NCI-H1436 (cell line): ENCODE data around the gene PSTPIP1.
"Not testable (repeated sequence)": the region's sequence is repeated elsewhere in the genome, so short reads cannot be mapped to it uniquely, and the experiment has no call there.

Experiments used
- DNase-seq: peaks from one replicate; lab custom pipeline; 2025; lab: John Stamatoyannopoulos, UW

The PSTPIP1 gene

DNA sequence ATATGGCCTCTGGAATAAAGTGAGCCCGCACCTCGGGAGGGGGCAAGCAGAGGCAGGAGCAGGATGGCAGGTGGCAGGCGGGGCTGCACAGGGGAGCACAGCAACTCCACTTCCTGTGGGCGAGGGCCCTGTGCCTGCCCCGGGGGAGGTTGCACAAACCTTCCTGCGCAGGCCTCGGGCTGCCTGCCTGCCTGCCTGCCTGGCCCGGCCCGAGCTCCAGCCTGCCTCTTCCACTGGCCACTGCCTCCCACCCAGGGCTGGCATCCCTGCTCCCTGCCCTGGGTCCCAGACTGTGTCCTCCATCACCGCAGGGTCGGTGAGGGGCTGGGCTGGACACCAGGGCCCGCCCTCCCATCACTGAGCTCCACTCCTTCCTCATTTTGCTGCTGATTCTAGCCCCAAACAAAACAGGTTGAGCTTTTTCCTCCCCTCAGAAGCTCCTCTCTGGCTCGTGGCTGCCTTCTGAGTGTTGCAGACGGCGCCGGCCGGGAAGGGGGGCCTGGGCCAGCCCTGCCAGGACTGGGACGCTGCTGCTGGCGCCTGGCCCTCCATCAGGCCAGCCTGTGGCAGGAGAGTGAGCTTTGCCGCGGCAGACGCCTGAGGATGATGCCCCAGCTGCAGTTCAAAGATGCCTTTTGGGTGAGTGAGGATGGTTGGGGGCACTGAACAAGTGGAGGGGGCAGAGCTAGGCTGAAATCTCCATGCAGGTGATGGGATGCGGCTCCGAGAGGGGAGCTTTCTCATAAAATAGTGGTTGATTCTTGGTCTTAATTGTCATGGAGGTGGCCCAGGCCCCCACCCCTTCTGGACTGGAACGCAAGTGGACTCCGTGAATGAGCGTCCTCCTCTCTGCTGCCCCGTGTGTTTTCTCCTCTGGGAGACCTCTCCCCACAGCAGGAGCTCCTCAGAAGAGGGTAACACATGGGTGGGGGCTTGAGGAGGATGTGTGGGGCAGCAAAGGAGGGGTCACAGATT, at the start of gene PSTPIP1:
PSTPIP1 (plus strand) TSS at position 156 of the 975 bp plus-strand sequence; CDS start at position 604, 448 bp downstream.
- DNase-seq = peak; percentile 56

DNA sequence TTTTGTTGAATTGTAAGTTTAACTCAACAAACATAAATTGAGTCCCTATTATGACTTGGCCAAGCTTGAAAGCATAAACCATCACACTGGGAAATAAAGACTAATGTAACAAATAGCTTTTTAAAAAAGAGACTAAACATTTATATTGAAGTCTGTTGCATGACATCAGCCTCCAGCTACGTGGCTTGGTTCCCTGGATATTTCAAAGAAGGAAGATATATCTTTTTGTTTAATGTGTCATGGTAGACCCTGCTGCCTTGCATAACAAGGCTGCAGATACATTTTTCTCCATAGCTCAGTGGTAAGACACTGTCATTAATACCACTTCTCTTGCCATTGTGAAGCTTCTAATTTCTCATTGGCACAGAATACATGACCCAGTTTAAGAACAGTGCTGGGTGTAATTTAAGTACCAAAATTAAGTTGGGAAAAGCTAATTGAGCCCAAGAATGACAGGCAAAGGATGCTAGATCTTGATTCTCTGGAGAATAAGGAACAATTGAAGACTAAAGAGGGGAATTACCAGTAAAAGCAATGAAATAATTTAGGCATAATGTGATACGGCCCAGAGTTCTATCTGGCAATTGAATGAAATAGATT, 49.3 kb upstream of the PSTPIP1 start:
- DNase-seq = no peak

DNA sequence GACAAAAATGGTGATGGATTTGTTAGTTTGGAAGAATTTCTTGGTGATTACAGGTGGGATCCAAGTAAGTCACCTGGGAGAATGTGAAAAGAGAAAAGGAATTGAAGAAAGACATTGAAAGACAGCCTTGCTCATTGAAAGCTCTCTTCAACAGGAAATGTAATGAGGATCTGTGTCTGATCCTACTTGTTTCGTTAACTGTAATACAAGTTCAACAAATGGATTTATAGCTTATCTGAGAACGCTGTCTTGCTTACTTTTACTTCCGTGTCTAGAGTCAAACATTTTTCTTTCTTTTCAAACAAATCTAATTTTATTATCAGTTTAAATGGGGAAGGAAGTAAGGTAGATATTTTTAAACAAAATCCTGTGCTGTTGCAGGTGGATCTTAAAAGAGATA, 47.5 kb upstream of the PSTPIP1 start:
- DNase-seq = no peak

DNA sequence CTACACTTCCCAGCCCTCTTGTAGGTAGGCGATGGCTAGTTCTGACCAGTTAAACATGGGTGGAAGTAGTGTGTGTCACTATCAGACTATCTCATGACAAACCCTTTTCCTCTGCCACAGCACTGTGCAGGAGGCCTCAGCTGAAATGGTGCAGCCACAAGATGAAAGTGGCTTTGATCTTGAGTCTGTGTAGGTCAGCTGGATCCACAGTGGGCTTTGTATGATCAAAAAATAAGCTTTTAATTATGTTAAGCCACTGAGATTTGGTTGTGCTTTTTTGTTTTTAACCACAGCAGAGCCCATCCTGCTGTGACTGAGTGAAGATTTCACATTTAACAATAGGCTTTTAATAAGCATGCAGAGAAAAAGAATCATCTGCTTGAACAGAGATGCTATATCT, 43.7 kb upstream of the PSTPIP1 start:
- DNase-seq = no peak

DNA sequence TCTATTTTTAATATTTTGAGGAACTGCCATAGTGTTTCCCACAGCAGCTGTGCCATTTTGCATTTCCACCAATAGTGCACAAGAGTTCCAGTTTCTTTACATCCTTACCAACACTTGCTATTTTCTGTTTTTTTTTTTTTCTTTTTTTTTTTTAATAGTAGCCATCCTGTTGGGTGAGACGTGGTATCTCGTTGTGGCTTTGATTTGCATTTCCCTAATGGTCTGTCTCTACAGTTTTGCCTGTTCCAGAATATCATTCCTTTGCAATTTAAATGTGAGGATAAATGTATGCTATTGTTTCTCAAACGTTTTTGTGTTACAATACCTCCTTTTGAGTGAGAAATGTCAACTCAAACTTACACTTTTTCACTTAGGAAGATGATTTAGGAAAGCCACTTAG, 41.0 kb upstream of the PSTPIP1 start:
- no peak for DNase-seq

DNA sequence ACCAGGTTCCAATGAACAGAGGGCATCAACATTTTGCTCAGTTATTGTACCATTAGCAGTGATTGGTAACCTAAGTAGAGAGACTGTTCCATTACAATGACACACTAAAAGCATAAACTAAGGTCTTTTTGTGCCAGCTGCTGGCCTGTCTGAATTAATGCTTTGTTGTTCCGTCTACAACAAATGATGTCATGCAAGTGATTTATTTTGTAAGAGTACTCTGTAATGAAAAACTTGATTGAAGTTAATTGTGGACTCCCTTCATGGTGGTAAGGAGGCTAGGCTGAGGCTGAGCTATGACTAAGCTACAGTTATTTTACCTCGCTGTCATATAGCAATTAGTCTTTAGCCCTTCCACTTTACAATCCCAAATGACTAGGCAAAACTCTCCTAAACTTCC, 40.2 kb upstream of the PSTPIP1 start:
- DNase-seq = peak; percentile 58

DNA sequence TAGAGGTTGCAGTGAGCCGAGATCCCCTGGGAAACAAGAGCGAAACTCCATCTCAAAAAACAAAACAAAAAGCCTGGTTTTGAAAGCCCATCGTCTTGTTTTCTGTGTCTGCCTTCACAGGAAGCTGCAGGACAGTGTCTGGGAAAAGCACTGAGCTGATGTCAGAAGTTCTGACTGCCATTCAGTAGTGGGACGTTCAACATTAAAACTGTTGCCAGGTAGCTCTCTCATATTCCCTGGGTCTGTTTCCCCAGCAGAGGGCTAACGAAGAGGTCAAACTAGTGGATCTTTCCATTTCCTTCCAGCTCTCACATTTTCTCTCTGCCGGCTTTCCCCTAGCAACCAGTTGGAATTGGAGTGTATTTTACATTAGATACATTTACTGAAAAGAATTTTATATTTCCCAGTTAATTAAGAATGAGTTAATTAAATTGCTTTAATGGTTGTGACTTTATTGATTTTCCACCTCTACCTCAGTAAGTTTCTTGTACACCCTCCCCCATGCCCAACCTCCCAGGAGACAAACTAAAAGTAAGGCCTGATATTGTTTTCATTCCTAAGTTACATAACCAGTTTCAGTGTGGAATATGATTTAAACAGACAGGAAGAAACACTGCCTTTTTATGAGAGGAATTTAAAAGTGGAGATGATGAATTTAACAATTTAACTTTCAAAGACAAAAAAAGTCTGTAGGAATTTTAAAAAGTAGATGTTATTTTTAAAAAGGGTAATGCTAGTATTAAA, 33.5 kb upstream of the PSTPIP1 start:
- no peak for DNase-seq

DNA sequence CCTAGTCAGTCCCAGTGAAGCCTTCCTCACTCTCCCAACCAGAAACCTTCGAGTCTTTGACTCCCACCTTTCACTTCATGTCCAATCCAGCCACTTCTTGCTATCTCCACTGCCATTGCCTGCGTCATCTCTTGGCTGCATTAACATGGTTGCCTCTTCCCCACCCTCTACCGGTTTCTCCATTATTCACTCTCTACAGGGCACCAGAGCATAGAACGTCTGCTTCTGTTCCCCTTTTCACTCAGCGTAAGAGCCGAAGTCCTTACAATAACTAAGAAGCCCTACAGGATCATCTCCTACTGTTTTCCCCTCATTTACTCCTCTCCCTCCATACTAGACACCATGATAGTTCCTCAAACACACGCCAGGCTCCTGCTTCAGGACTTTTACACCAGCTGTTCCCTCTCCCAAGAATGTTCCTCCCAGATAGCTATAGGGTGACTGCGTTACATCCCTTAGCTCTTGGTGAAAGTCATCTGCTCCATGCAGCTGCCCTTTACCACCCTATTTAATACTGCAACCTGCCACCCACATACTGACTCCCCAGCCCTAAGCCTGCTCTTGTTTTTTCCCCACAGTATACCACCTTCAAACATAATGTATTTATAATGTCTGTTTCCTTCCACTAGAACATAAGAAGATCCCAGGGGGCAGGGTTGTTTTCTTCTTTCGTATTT, 32.5 kb upstream of the PSTPIP1 start:
- no peak for DNase-seq

DNA sequence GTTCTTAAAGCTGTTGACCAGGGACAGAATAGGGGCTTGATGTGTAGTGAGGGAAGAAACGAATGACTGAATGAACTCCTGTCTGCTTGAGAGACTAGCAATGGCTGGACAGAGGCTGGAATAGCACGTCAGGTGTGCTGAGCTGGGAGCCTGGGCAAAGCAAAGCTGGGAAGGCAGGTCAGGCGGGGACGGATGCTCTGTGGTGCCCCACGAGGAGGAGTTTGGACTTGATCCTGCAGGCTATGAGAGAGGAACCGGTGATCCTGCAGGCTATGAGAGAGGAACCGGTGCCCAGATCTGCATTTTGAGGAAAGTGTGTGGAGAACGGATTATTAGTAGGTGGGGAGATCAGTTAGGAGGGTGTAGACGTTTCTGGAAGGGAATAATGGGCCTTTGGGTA, 31.3 kb upstream of the PSTPIP1 start:
- DNase-seq = no peak

DNA sequence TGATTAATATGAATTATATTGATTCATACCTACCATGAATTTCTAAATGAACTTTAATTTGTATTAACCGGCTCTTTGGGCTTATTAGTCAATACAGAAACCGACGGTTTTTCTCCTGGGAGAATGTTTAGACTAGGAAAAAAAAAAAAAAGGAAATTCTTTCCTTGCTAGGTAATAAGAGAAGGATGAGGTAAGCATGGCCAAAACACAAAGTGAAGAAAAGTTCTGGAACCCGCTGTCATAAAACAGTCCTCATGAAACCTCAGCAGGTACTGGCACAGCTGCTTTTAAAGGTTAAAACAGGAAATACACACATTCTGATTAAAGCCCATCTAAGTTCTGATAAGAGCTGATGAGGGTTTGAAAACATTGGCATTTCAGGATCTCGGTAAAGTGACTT, 30.8 kb upstream of the PSTPIP1 start:
- DNase-seq = no peak

DNA sequence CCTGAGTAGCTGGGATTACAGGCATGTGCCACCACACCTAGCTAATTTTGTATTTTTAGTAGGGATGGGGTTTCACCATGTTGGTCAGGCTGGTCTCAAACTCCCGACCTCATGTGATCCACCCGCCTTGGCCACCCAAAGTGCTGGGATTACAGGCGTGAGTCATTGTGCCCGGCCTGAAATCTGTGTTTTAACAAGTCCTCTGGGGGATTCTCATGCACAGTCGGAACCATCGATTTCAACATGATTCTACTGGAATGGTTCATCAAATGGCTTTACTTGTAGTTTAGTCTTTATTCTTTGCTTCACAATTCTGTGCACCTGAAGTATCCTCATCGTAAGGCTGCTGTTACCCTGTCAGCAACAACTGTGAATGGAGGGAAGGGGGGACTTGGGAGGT, 28.9 kb upstream of the PSTPIP1 start:
- not testable (repeated sequence) for DNase-seq

DNA sequence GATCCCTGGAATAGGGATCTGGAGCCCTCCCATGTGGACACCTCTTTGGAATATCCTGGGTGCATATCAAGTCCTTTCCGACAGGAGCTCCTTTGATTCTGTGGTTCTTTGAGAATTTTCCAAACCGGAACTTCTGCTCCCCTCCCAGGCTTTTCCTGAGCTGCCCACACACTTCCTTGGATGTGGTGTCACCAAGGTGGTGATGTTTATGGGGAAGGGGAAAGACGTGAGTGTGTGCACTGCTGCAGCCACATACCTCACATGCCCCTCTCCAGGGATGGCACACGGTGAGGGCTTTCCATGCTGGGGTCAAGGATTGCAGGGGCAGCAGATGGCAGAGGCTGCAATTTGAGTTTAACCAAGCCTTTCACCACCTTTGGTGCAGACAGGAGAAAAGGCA, 27.9 kb upstream of the PSTPIP1 start:
- no peak for DNase-seq

DNA sequence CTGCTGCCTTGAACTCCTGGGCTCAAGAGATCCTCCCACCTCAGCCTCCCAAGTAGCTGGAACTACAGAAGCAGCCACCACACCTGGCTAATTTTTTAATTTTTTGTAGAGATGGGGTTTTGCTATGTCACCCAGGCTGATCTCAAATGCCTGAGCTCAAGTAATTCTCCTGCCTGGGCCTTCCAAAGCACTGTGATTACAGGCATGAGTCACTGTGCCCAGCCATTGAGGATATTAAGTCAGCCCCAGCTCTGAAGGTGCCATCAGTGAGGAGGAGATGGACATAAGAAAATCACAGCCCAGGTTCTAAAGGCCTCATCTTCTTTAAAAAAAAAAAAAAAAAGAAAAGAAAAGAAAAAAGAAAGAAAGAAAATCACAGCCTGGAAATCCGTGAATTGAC, 26.6 kb upstream of the PSTPIP1 start:
- DNase-seq = no peak

DNA sequence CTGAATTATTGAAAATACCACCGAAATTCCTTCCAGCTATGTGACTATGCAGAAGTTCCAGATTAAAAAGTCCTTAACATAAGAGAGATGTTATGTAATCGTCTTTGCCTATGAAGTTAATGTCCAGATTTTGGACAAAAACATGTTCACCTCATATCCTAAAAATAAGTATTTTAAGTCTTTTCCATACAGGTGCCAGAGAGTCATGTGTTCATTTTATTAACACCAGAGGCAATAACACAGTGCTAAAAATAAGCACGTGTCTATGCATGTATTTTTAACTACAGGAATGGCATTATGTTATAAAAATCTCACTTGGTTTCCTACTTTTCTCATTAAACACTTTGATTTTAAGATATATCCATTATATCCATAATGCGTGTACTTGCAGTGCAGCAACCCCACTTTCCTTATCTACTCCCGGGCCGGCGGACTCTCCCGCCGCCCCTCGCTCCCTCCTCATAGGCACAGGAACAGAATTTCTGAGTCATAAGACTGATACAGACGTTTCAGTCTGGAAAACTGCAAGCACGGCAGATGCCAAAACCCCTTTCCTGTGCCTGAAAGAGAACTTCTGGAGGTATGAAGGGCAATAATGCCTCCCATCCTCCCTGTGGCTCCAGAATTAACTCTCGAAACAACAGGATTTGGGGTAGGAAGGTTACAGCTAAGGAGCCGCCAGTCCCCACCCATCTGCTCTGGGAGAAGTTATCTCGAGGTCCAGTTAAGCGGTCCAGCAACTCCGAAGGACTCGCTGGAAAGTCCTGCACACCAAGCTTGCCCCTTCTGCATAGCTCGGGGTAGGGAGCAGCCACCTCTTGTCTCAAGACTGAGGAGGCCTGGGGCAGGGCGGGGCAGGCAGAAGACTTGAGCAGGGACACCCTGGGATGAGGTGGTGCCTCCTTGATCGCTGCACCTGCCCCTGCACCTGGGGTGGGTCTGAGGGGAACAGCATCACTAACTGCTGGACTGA, 22.3 kb upstream of the PSTPIP1 start:
- no peak for DNase-seq

DNA sequence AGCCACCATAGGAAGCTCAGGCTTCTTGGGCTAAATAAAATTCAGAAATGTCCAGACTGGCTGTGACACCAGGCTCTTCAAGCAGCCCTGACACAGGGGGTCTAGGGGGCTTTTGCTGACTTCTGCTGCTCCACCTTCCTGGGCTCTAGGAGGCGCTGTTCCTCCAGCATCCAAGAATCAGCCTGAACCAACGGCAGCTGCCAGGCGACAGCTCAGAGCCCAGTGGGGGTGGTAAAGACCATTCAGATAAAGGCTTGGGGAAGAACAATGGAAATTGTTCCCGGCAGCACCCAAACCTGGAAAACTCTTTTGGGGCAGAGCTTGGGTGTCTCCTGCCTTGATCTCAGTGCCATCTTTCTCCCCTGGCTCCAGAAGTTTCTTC, 21.6 kb upstream of the PSTPIP1 start:
- no peak for DNase-seq

DNA sequence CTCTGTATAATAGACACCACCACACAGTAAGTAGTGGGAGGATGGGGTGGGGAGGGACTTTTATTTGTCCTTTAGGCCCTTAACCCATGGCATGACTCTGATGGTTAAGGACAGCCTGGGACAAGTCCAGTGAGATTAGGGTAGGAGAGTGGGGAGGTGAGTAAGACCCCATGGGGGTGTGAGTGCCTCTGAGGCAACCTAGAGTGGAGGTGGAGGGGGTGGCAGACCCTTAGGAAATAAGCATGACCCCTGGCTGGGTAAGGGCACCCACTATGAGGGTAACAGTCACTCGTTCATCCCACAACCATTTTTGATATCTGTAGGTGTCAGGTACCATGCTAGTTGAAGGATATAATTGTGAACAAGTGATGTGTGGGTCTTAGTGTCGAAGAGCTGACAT, 21.0 kb upstream of the PSTPIP1 start:
- DNase-seq = no peak

DNA sequence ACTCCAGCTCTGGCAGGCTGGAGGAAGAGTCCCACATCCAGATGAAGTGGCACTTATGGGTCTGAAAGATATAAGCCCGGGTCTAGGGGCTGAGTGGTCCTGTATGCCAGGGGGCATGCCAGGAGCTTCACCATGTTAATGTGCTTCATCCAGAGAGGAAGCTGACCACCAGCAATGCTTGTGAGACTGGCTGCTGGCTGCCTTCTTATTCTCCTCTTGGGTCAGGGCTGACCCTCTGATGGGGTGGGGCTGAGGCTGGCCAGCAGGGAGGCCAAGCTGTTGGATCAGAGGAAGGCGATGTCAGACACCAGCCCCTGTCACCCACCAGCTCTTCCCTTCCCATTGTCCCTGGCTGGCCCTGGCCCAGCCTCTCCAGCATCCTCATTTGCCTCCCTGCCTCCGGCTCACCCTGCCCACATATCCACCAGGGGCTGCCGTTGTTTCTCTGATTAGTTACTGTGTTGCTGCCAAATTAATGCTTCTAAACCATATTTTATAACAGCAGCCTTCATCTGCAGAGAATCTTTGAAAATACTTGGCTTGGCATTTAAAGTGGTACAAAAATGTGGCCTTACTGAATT, 20.4 kb upstream of the PSTPIP1 start:
- no peak for DNase-seq

DNA sequence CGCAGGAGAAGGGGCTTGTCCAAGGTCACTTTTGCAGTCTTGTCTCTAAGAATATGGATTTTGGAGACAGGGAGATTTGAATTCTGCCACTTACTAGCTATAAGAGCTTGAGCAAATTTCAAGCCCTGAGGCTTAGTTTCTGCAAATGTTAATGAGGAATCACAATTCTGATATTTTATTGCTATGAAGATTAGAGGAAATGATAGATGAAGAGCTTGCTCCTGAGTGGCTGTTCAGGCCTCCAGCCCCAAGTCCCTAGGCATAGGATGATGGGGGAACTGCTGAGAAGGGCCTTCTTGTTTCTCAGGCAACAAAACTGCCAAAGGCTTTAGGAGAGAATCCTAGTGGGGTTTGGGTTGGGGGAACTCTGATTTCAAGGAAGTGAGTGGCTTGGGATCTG, 18.8 kb upstream of the PSTPIP1 start:
- DNase-seq = no peak

DNA sequence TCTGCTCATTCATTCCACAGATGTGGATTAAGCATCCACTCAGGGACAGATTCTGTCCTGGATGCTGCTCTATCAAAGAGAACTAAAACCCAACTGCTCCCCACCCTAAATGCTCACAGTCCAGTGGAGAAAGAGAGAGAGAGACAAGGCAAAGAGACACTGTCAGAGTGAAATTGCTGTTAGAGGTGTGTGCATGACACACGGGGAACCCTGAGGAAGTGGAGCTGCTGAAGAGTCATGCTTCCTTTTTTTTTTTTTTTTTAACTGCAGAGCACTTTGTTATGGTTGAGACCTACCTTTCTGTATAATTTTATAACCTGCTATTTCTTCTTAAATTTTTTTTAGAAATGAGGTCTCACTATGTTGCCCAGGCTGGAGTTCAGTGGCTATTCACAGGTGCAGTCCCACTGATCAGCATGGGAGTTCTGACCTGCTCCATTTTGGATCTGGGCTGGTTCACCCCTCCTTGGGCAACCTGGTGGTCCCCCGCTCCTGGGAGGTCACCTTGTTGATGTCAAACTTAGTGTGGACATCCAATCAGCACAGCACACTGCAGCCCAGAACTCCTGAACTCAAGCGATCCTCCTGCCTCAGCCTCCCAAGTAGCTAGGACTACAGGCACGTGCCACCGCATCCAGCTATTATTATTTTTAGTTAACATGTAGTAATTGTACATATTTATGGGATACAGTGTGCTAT, 18.2 kb upstream of the PSTPIP1 start:
- DNase-seq = no peak
